ENCODE data around the gene ESR1. TPM values are rescaled to one million over a fixed set of nuclear protein-coding genes. Genes with fewer than 3 reads are reported as not detected.

The ESR1 gene
- total RNA-seq, 4 donors from 2014 or later = 2.1 to 6.9 (median 5.2) TPM

GRCh38 chr6:152091201-152091600 is 283.7 kb downstream of the ESR1 start:
- Histone ChIP-seq H3K36me3 (no peaks in the 10 kb centered on the region), H3K4me3 (no peak overlapping the region), H3K9me3 (no peaks in the 10 kb centered on the region), H3K27ac (no peak overlapping the region), H3K4me1 (no peaks in the 10 kb centered on the region), H3K27me3 (no peaks in the 10 kb centered on the region)
- 62 to 67% methylated on average over 2 of the region's 2 CpGs for WGBS, 2 donors
- no peak for TF ChIP-seq EP300 (IDR thresholded peaks at IDR 0.05)
- no peak for TF ChIP-seq POLR2A (IDR thresholded peaks at IDR 0.05)
- TF ChIP-seq, protein P1, sequence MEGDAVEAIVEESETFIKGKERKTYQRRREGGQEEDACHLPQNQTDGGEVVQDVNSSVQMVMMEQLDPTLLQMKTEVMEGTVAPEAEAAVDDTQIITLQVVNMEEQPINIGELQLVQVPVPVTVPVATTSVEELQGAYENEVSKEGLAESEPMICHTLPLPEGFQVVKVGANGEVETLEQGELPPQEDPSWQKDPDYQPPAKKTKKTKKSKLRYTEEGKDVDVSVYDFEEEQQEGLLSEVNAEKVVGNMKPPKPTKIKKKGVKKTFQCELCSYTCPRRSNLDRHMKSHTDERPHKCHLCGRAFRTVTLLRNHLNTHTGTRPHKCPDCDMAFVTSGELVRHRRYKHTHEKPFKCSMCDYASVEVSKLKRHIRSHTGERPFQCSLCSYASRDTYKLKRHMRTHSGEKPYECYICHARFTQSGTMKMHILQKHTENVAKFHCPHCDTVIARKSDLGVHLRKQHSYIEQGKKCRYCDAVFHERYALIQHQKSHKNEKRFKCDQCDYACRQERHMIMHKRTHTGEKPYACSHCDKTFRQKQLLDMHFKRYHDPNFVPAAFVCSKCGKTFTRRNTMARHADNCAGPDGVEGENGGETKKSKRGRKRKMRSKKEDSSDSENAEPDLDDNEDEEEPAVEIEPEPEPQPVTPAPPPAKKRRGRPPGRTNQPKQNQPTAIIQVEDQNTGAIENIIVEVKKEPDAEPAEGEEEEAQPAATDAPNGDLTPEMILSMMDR (IDR thresholded peaks at IDR 0.05) = no peak
- no peak for DNase-seq (ENCODE audit: low spot score in 2 of 2)

GRCh38 chr6:152091851-152092341 is 284.4 kb downstream of the ESR1 start:
- no peak for TF ChIP-seq EP300 (IDR thresholded peaks at IDR 0.05)
- TF ChIP-seq, protein P1 (IDR thresholded peaks at IDR 0.05) = no peak
- TF ChIP-seq POLR2A (IDR thresholded peaks at IDR 0.05) = no peak
- Histone ChIP-seq H3K36me3 (no peaks in the 10 kb centered on the region), H3K4me1 (peaks cover 0 to 3% (median 0%) of the 10 kb centered on the region in 4 donors), H3K9me3 (no peaks in the 10 kb centered on the region), H3K27me3 (no peaks in the 10 kb centered on the region), H3K4me3 (no peak overlapping the region), H3K27ac (no peak overlapping the region)
- no peak for DNase-seq (ENCODE audit: low spot score in 2 of 2)
- 81% methylated on average over 4 of the region's 4 CpGs for WGBS, 2 donors

DNA sequence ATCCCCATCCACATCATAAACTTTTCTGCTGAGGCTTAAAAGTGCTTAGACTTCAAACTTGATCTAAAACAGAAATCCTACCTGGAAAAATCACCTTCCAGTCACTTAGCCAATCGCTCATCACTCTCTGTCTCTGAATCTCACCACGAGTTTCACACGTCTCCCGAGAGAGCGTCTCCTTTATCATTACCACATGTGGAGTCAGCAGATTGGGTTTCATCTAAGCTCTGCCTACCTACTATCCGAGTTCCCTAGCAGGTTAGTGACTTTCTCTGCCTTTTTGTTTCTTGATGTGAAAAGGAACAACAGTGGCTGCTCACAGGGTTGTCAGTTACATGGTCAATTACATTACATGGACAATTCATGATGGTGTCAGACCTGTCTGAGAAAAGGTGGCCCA is 286.2 kb downstream of the ESR1 start:
- Histone ChIP-seq H3K27ac (no peak overlapping the region), H3K36me3 (no peaks in the 10 kb centered on the region), H3K4me1 (peaks cover 0 to 3% (median 0%) of the 10 kb centered on the region in 4 donors), H3K9me3 (no peaks in the 10 kb centered on the region), H3K4me3 (no peak overlapping the region), H3K27me3 (no peaks in the 10 kb centered on the region)
- no peak for DNase-seq (ENCODE audit: low spot score in 2 of 2)
- no peak for TF ChIP-seq POLR2A (IDR thresholded peaks at IDR 0.05)
- no peak for TF ChIP-seq EP300 (IDR thresholded peaks at IDR 0.05)
- TF ChIP-seq, protein P1 (IDR thresholded peaks at IDR 0.05) = no peak
- WGBS, 2 donors = 73% methylated on average over 6 of the region's 6 CpGs

DNA sequence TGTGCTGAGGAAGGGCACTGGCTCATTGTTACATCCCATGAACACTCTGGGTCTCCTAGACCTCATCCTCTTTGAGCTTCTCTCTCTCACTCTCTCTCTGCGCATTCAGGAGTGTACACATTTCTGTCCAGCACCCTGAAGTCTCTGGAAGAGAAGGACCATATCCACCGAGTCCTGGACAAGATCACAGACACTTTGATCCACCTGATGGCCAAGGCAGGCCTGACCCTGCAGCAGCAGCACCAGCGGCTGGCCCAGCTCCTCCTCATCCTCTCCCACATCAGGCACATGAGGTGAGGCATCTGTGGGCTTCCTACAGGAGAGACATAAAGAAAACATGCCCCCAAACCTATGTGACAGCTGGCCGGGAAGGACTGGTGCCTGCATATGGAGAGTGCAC is 286.8 kb downstream of the ESR1 start:
- no peaks in the 10 kb centered on the region for H3K9me3 ChIP-seq
- no peaks in the 10 kb centered on the region for H3K36me3 ChIP-seq
- DNase-seq (ENCODE audit: low spot score in 2 of 2) = no peak
- H3K27ac ChIP-seq = no peak overlapping the region
- H3K4me1 ChIP-seq = peaks cover 0 to 3% (median 0%) of the 10 kb centered on the region in 4 donors
- no peak overlapping the region for H3K4me3 ChIP-seq
- no peaks in the 10 kb centered on the region for H3K27me3 ChIP-seq
- TF ChIP-seq, protein P1 (IDR thresholded peaks at IDR 0.05) = no peak
- TF ChIP-seq EP300 (IDR thresholded peaks at IDR 0.05) = no peak
- no peak for TF ChIP-seq POLR2A (IDR thresholded peaks at IDR 0.05)
- 82 to 93% methylated on average over 4 of the region's 4 CpGs for WGBS, 2 donors

DNA sequence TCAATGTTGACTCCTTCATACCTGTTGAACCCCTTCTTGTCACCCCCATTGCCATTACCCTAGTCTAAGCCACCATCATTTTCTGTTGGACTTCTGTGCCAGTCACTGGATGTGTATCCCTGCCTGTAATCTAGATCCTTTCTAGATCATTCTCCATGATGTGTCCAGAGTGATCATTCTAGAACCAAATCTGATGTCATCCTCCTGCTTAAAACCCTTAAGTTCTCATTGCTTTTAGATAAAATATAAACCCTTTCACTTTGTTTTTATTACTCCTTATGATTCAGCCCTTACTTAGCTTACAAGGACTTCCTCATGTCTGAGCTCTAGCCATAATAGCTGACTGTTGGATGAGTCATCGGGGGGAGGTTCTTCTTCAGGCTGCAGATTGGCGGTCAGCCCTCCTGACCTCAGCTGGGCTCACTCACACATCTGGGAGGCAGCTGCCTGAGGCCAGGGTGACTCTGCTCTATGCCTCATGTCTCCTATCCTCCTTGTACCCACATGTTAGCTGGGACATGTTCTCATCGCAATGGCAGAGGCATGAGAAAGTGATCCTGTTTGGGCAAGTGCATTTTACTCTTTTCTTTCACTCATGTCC is 287.6 kb downstream of the ESR1 start:
- 56 to 63% methylated on average over 3 of the region's 3 CpGs for WGBS, 2 donors
- TF ChIP-seq, protein P1 (IDR thresholded peaks at IDR 0.05) = no peak
- TF ChIP-seq EP300 (IDR thresholded peaks at IDR 0.05) (peak in 1 of 2 donors; percentile 54), POLR2A (IDR thresholded peaks at IDR 0.05) (no peak)
- peak; percentile 52 to 75 for DNase-seq (ENCODE audit: low spot score in 2 of 2)

More for the DNA sequence above, 287.6 kb downstream of the ESR1 start:
- H3K9me3 ChIP-seq = no peaks in the 10 kb centered on the region
- no peak overlapping the region for H3K4me3 ChIP-seq
- H3K36me3 ChIP-seq = no peaks in the 10 kb centered on the region
- H3K4me1 ChIP-seq = peaks cover 0 to 3% (median 0%) of the 10 kb centered on the region in 4 donors
- peak overlapping the region in 2 of 4 donors; percentile 68 to 70 for H3K27ac ChIP-seq
- H3K27me3 ChIP-seq = no peaks in the 10 kb centered on the region

Measured in tibial nerve (tissue), 4 donors.